Heart left ventricle (tissue), 16 donors: ENCODE measurements around the gene LPP. TPM values are rescaled to one million over a fixed set of nuclear protein-coding genes. Genes with fewer than 3 reads are reported as not detected.

ENCODE experiments used
- ATAC-seq, 4 donors: fragments of 200-7000 bp; cut with Tn5 transposase; one replicate each; pipeline ENCODE4 v1.9.1; 2020 to 2022; ENCODE audit warnings: moderate library complexity in 4 of 4, mild to moderate bottlenecking in 3 of 4, moderate number of reproducible peaks in 1 of 4
- DNase-seq, 5 donors: peaks; one replicate each; pipeline ENCODE4 v3.0.0-alpha.2; 2020
- H3K27ac ChIP-seq, 12 donors: fragments of 200-600 bp; sonication (generic) in 4 of 12; one replicate each; pipeline versions ENCODE4 v1.5.0 to v1.8.0; 2016 to 2022; ENCODE audit warnings: mild to moderate bottlenecking in 2 of 12
- H3K27me3 ChIP-seq, 9 donors: fragments of 200-600 bp; sonication (generic) in 2 of 9; one replicate each; pipeline versions ENCODE4 v1.5.1 to v1.8.0; 2016 to 2022; ENCODE audit warnings: mild to moderate bottlenecking in 3 of 9
- H3K36me3 ChIP-seq, 9 donors: fragments of 200-600 bp; sonication (generic) in 2 of 9; one replicate each; pipeline versions ENCODE4 v1.5.0 to v1.8.0; 2018 to 2022; ENCODE audit warnings: mild to moderate bottlenecking in 2 of 9
- H3K4me1 ChIP-seq, 12 donors: fragments of 200-600 bp; sonication (generic) in 4 of 12; one replicate each; pipeline versions ENCODE4 v1.5.0 to v1.8.0; 2016 to 2022; ENCODE audit warnings: mild to moderate bottlenecking in 3 of 12
- H3K4me3 ChIP-seq, 12 donors: fragments of 200-600 bp; sonication (generic) in 4 of 12; one replicate each; pipeline versions ENCODE4 v1.5.0 to v1.8.0; 2017 to 2022; ENCODE audit warnings: mild to moderate bottlenecking in 9 of 12, moderate library complexity in 4 of 12
- H3K9me3 ChIP-seq, 12 donors: fragments of 200-600 bp; sonication (generic) in 4 of 12; one replicate each; pipeline versions ENCODE4 v1.5.0 to v1.8.0; 2016 to 2022; ENCODE audit warnings: mild to moderate bottlenecking in 1 of 12
- CTCF ChIP-seq, 12 donors: fragments of 200-600 bp; sonication (generic) in 4 of 12; IDR thresholded peaks; one replicate each; pipeline versions ENCODE4 v1.5.0 to v1.8.0; 2018 to 2022; ENCODE audit warnings: antibody characterized with exemption in 12 of 12, mild to moderate bottlenecking in 5 of 12
- POLR2A ChIP-seq, 2 donors: fragments of 450-650 bp; IDR thresholded peaks; one replicate each; pipeline ENCODE4 v1.6.1; 2017; ENCODE audit warnings: antibody characterized with exemption in 2 of 2, mild to moderate bottlenecking in 2 of 2, moderate library complexity in 2 of 2
- WGBS, 4 donors: extraction: QIAGEN DNeasy Blood & Tissue Kit in 2 of 4; methylation state at CpG; one replicate each; pipeline versions ENCODE4 v1.1.5 to v1.1.7; 2013 to 2018; 5-methylcytosine and 5-hydroxymethylcytosine counted together
- intact Hi-C, 10 donors: fragments of 100-400 bp; cut with DNase I; formaldehyde crosslinking; loops; one replicate each; pipeline versions ENCODE4 v1.11.1 to v1.14.2; 2022
- polyA plus RNA-seq, 2 donors: library from polyadenylated mRNA; stranded (reverse); fragments of 200-250 nt; gene quantifications; one replicate each; pipeline ENCODE4 v1.2.3, GENCODE V29; 2013
- total RNA-seq, 9 donors: library from RNA; depleted of rRNA in 2 of 9; stranded (reverse); fragments of >200 nt in 2 of 9; fragmentation: NEBNext Ultra II Directional in 3 of 9; extraction: Animal tissue kit (Norgen Biotek cat#: 25700) in 3 of 9; gene quantifications; one replicate each; pipeline versions ENCODE4 v1.1.0 to v1.2.4, GENCODE V29; 2016 to 2023
- donor health status: ischemic (EF 13 %, LVEDD 7.1; RV severe dilation, severe dysfunction).
- donor health status: healthy with polysubstance abuse.
- donor health status: DM: no; HTN: yes; CAD: no.
- donor health status: DM: no; HTN: no; CAD: no.
- donor health status: ischemic (EF 25% LVEDD 6.9; RV normal size, moderate dysfunction).
- donor health status: ischemic (EF 25% LVEDD 5.7; RV mildly dilated, moderate dysfunction).
- donor health status: healthy.
- donor health status: DM: yes; HTN: yes; CAD: no.
- donor health status: ischemic (EF 35%, LVEDD 5.7; RV mildly dilated, moderate dysfunction).
- donor health status: nonischemic (EF 11% LVEDD 7.7; RV severe dilation, severe dysfunction).
- donor health status: DM: yes; HTN: yes; CAD: no.
- donor health status: PGD.
- donor health status: ischemic (EF 29% LVEDD 5.4; RV normal size, mild dysfunction).
- donor health status: nonischemic (EF 23%, LVEDD 6.1; RV moderate dilation, normal function).

The LPP gene
- total and polyA plus RNA-seq, 11 donors, result 9.2 to 178 (median 100) TPM

- Histone ChIP-seq H3K27me3 (no peaks in the 10 kb centered on the region), H3K36me3 (peaks cover 0 to 18% (median 3%) of the 10 kb centered on the region in 9 donors), H3K4me1 (peaks cover 0 to 76% (median 49%) of the 10 kb centered on the region in 12 donors), H3K4me3 (no peak overlapping the region), H3K27ac (peak overlapping the region in 11 of 12 donors; percentile 63 to 88 (median 81)), H3K9me3 (no peaks in the 10 kb centered on the region)
- no peak for TF ChIP-seq CTCF (IDR thresholded peaks at IDR 0.05)
- no peak for TF ChIP-seq POLR2A (IDR thresholded peaks at IDR 0.05)
- ATAC-seq, result no peak
- 77 to 89% (median 80%) methylated on average over 3 of the region's 3 CpGs for WGBS, 4 donors
- intact Hi-C loops, result loop anchor here in 3 of 10 donors (10.0 kb wide), 1 partner anchor 440 kb away; the partner anchor contains the start of gene BCL6 (in 3 of the 3)
- no peak for DNase-seq
These were observed 30.7 kb downstream of the LPP start for GRCh38 chr3:188184649-188185048.

GRCh38 chr3:188185717-188186251, 31.8 kb downstream of the LPP start:
- peaks cover 0 to 18% (median 0%) of the 10 kb centered on the region in 9 donors for H3K36me3 ChIP-seq
- H3K4me1 ChIP-seq, result peaks cover 0 to 76% (median 42%) of the 10 kb centered on the region in 12 donors
- WGBS, 4 donors, result 37 to 48% (median 48%) methylated on average over 7 of the region's 7 CpGs
- H3K4me3 ChIP-seq, result no peak overlapping the region
- peak in 2 of 5 donors; percentile 27 to 31 for DNase-seq
- peak; percentile 63 to 72 (median 70) for ATAC-seq
- peak overlapping the region; percentile 6 to 88 (median 80) for H3K27ac ChIP-seq
- H3K9me3 ChIP-seq, result no peaks in the 10 kb centered on the region
- no peaks in the 10 kb centered on the region for H3K27me3 ChIP-seq
- TF ChIP-seq CTCF (IDR thresholded peaks at IDR 0.05) (no peak), POLR2A (IDR thresholded peaks at IDR 0.05) (no peak)
- intact Hi-C loops, result loop anchor here in 3 of 10 donors (10.0 kb wide), 1 partner anchor 441 kb away; the partner anchor contains the start of gene BCL6 (in 3 of the 3)

GRCh38 chr3:188187053-188187452, 33.1 kb downstream of the LPP start:
- TF ChIP-seq POLR2A (IDR thresholded peaks at IDR 0.05), result no peak
- no peak for TF ChIP-seq CTCF (IDR thresholded peaks at IDR 0.05)
- DNase-seq (no peak), ATAC-seq (no peak)
- H3K4me3 ChIP-seq, result no peak overlapping the region
- intact Hi-C loops, result loop anchor here in 3 of 10 donors (10.0 kb wide), 1 partner anchor 442 kb away; the partner anchor contains the start of gene BCL6 (in 3 of the 3)
- H3K27me3 ChIP-seq, result no peaks in the 10 kb centered on the region
- peaks cover 0 to 16% (median 0%) of the 10 kb centered on the region in 9 donors for H3K36me3 ChIP-seq
- H3K27ac ChIP-seq, result peak overlapping the region in 9 of 12 donors; percentile 14 to 88 (median 80)
- H3K9me3 ChIP-seq, result no peaks in the 10 kb centered on the region
- 89 to 93% (median 93%) methylated on average over 2 of the region's 2 CpGs for WGBS, 4 donors
- peaks cover 0 to 74% (median 44%) of the 10 kb centered on the region in 12 donors for H3K4me1 ChIP-seq

GRCh38 chr3:188188911-188189310, 35.0 kb downstream of the LPP start:
- H3K9me3 ChIP-seq, result no peaks in the 10 kb centered on the region
- no peak for TF ChIP-seq CTCF (IDR thresholded peaks at IDR 0.05)
- TF ChIP-seq POLR2A (IDR thresholded peaks at IDR 0.05), result no peak
- intact Hi-C loops, result loop anchor here in 3 of 10 donors (10.0 kb wide), 1 partner anchor 444 kb away; the partner anchor contains the start of gene BCL6 (in 3 of the 3)
- no peaks in the 10 kb centered on the region for H3K27me3 ChIP-seq
- no peak overlapping the region for H3K4me3 ChIP-seq
- H3K36me3 ChIP-seq, result peaks cover 0 to 22% (median 7%) of the 10 kb centered on the region in 9 donors
- DNase-seq (no peak), ATAC-seq (no peak)
- peaks cover 0 to 71% (median 41%) of the 10 kb centered on the region in 12 donors for H3K4me1 ChIP-seq
- peak overlapping the region; percentile 8 to 86 (median 53) for H3K27ac ChIP-seq
